Measurements from ENCODE around the gene NOXRED1.

NOXRED1 gene

DNA sequence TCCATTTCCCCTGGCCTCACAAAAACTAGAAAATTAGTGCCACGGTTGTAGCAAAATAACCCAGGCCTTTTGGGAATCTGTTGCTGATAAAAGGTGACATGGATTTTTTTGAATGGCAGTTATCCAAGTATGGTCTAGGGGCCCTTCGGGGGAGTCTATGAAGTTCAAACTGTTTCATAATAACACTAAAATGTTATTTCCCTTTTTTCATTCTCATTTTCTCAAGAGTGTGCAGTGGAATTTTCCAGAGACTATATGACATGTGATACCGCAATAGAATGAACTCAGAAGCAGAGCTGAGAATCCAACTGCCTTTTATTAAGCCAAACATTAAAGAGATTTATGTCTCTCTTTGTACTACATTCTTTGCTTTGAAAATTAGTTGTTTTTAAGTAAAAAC lies 75.6 kb downstream of the NOXRED1 start:
- TF ChIP-seq, protein P1, sequence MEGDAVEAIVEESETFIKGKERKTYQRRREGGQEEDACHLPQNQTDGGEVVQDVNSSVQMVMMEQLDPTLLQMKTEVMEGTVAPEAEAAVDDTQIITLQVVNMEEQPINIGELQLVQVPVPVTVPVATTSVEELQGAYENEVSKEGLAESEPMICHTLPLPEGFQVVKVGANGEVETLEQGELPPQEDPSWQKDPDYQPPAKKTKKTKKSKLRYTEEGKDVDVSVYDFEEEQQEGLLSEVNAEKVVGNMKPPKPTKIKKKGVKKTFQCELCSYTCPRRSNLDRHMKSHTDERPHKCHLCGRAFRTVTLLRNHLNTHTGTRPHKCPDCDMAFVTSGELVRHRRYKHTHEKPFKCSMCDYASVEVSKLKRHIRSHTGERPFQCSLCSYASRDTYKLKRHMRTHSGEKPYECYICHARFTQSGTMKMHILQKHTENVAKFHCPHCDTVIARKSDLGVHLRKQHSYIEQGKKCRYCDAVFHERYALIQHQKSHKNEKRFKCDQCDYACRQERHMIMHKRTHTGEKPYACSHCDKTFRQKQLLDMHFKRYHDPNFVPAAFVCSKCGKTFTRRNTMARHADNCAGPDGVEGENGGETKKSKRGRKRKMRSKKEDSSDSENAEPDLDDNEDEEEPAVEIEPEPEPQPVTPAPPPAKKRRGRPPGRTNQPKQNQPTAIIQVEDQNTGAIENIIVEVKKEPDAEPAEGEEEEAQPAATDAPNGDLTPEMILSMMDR (IDR thresholded peaks at IDR 0.05; ENCODE audit: low read depth, low read length): no peak
- no peak for TF ChIP-seq EZH2phosphoT487 (IDR thresholded peaks at IDR 0.05; ENCODE audit: low read depth)
- Histone ChIP-seq H3K27ac (ENCODE audit: low read length) (peak overlapping the region; percentile 47), H3K4me2 (ENCODE audit: low read length) (peak overlapping the region; percentile 43), H3K4me3 (ENCODE audit: low read length) (no peak overlapping the region), H3K36me3 (replicated peaks; ENCODE audit: low read depth, low read length) (peaks cover 28% of the 10 kb centered on the region), H2AFZ (ENCODE audit: low read depth, low read length) (no peak overlapping the region), H3K9ac (ENCODE audit: low read length) (peak overlapping the region; percentile 12; the same call in 1 of the 2 replicates), H3K27me3 (ENCODE audit: low read depth, low read length) (no peaks in the 10 kb centered on the region), H3K4me1 (ENCODE audit: low read length) (peaks cover 17% of the 10 kb centered on the region), H4K20me1 (ENCODE audit: insufficient read depth, low read length) (no peaks in the 10 kb centered on the region), H3K79me2 (ENCODE audit: low read length) (no peaks in the 10 kb centered on the region), H3K9me3 (ENCODE audit: insufficient read depth, low read length) (no peaks in the 10 kb centered on the region)

DNA sequence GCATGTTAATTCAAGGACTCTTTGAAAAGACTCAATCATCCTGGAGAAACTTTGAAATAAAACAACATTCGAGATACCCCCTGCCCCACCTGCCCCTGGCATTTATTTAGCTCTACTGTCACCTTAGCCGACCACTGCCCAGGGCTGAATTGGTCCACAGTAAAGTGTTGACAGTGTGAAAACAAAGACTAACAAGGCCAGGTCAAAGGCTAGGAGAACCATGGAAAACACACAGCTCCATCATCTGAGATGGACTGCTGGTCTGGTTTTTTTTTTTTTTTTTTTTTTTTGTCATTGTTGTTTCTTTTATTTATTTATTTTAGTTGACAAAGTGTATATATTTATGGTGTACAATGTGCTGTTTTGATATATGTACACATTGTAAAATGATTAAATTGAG lies 76.8 kb downstream of the NOXRED1 start:
- TF ChIP-seq, protein P1 (IDR thresholded peaks at IDR 0.05; ENCODE audit: low read depth, low read length): no peak
- no peak for TF ChIP-seq EZH2phosphoT487 (IDR thresholded peaks at IDR 0.05; ENCODE audit: low read depth)
- Histone ChIP-seq H3K9me3 (ENCODE audit: insufficient read depth, low read length) (no peaks in the 10 kb centered on the region), H3K4me1 (ENCODE audit: low read length) (peaks cover 17% of the 10 kb centered on the region), H3K27ac (ENCODE audit: low read length) (no peak overlapping the region), H3K36me3 (replicated peaks; ENCODE audit: low read depth, low read length) (peaks cover 32% of the 10 kb centered on the region), H4K20me1 (ENCODE audit: insufficient read depth, low read length) (no peaks in the 10 kb centered on the region), H3K9ac (ENCODE audit: low read length) (no peak overlapping the region), H3K4me2 (ENCODE audit: low read length) (no peak overlapping the region), H2AFZ (ENCODE audit: low read depth, low read length) (no peak overlapping the region), H3K79me2 (ENCODE audit: low read length) (no peaks in the 10 kb centered on the region), H3K27me3 (ENCODE audit: low read depth, low read length) (no peaks in the 10 kb centered on the region), H3K4me3 (ENCODE audit: low read length) (no peak overlapping the region)

DNA sequence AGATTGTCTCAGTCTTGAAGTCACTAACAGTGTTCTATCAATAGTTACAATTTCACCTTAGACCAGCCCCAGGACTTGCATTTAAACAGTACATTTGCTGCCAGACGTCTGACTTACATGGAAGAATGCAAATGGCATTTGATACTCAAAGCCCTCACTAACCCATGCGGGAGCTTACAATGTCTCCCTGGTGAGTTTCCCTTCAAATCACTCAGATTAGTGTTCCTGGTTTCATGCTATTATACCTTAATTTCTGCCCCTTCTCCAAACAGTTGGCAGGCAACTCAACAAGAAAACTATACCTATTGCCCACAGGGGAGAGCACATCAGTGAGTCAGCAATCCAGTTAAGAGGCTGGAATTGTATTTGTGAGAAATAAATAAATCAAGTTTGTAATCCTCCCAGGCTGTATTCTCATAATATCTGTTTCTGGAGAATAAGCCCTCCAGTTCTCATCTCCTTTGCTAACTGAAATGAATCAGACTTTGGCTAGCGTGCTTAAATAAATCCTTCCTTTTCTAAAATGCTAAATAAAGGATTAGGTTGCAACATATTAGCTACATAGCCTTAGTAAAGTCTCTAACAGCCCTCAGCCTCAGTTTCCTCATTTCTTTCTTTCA lies 78.8 kb downstream of the NOXRED1 start:
- Histone ChIP-seq H3K27ac (ENCODE audit: low read length) (no peak overlapping the region), H3K4me1 (ENCODE audit: low read length) (peaks cover 17% of the 10 kb centered on the region), H4K20me1 (ENCODE audit: insufficient read depth, low read length) (no peaks in the 10 kb centered on the region), H3K9ac (ENCODE audit: low read length) (no peak overlapping the region), H3K4me3 (ENCODE audit: low read length) (no peak overlapping the region), H3K36me3 (replicated peaks; ENCODE audit: low read depth, low read length) (peaks cover 30% of the 10 kb centered on the region), H3K4me2 (ENCODE audit: low read length) (no peak overlapping the region), H3K79me2 (ENCODE audit: low read length) (no peaks in the 10 kb centered on the region), H3K27me3 (ENCODE audit: low read depth, low read length) (no peaks in the 10 kb centered on the region), H3K9me3 (ENCODE audit: insufficient read depth, low read length) (no peaks in the 10 kb centered on the region), H2AFZ (ENCODE audit: low read depth, low read length) (no peak overlapping the region)
- TF ChIP-seq, protein P1 (IDR thresholded peaks at IDR 0.05; ENCODE audit: low read depth, low read length): no peak
- TF ChIP-seq EZH2phosphoT487 (IDR thresholded peaks at IDR 0.05; ENCODE audit: low read depth): no peak
